HG03108 (cell line): Measurements from ENCODE around the gene SLC10A3.

Source experiments
- ATAC-seq: cut with Tn5 transposase; IDR thresholded peaks from one replicate; pipeline ENCODE4 v1.9.1; 2021; ENCODE audit warnings: moderate library complexity; ENCODE audit not compliant: unreplicated experiment

The SLC10A3 gene

DNA sequence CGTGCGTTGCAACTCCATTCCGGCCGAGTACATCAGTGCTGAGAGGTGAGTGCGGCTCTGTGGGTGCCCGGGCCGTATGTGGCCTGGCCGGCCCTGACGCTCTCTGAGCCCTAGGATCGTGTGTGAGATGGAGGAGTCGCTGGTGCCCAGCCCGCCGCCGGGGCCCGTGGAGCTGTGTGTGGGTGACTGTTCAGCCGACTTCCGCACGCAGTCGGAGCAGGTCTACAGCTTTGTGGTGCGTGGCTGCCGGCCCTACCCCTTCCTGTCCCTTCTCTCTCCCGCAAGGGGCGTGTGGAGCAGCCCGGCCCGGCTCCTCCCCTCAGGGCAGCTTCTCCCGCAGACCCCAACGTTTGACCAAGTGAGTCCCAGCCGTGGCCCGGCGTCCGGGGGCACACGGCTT, 24.4 kb downstream of the SLC10A3 start:
- no peak for ATAC-seq

- ATAC-seq = no peak
Measured at GRCh38 chrX:154465601-154466000, 24.8 kb downstream of the SLC10A3 start.

DNA sequence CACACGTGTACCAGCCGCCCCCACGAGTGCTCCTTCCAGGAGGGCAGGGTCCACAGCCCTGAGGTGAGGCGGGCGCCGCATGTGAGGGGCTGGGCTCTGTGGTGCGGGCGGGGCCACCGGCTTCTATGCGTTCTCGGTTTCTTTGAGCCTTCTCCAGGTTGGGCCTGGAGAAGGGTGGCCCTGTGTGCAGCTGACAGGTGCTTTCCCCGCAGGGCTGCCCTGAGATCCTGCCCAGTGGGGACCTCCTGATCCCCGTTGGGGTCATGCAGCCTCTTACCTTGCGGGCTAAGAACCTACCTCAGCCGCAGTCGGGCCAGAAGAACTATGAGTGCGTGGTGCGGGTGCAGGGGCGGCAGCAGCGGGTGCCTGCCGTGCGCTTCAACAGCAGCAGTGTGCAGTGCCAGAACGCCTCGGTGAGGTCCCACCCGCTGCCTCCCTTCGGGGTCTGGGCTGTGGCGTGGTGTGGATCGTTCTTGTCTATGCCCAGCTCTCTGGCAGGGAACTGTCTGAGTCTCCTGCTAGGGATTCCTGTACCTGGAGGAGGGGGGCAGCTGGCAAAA, 25.5 kb downstream of the SLC10A3 start:
- ATAC-seq = no peak

- ATAC-seq = no peak
Measured at GRCh38 chrX:154463611-154464220, 26.7 kb downstream of the SLC10A3 start.

- no peak for ATAC-seq
Measured at GRCh38 chrX:154462396-154462795, 28.0 kb downstream of the SLC10A3 start.

DNA sequence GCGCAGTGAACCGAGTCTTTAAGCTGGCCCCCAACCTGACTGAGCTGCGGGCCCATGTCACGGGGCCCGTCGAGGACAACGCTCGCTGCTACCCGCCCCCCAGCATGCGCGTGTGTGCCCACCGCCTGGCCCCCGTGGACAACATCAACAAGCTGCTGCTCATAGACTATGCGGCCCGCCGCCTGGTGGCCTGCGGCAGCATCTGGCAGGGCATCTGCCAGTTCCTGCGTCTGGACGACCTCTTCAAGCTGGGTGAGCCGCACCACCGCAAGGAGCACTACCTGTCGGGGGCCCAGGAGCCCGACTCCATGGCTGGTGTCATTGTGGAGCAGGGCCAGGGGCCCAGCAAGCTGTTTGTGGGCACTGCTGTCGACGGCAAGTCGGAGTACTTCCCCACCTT, 30.1 kb downstream of the SLC10A3 start:
- no peak for ATAC-seq

DNA sequence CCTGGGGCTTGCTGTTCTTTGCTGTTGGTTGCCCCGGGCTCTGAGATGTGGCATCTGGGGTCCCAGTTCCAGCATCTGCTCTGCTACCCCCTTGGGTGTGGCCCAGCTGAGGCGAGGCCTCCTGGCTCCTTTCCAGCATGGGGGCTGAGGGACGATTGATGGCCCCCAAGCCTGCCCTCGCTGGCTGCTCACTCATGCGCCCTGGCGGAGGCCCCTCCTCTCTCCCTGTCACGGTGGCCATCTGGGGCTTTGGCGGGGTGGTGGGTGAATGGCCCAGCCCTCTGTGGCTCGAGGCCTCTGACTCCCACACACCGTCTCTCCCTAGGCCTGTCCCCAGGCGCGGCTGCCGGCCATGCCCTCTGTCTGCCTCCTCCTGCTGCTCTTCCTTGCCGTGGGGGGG, 30.6 kb downstream of the SLC10A3 start:
- no peak for ATAC-seq

GRCh38 chrX:154458954-154459778, 31.3 kb downstream of the SLC10A3 start:
- ATAC-seq = no peak

DNA sequence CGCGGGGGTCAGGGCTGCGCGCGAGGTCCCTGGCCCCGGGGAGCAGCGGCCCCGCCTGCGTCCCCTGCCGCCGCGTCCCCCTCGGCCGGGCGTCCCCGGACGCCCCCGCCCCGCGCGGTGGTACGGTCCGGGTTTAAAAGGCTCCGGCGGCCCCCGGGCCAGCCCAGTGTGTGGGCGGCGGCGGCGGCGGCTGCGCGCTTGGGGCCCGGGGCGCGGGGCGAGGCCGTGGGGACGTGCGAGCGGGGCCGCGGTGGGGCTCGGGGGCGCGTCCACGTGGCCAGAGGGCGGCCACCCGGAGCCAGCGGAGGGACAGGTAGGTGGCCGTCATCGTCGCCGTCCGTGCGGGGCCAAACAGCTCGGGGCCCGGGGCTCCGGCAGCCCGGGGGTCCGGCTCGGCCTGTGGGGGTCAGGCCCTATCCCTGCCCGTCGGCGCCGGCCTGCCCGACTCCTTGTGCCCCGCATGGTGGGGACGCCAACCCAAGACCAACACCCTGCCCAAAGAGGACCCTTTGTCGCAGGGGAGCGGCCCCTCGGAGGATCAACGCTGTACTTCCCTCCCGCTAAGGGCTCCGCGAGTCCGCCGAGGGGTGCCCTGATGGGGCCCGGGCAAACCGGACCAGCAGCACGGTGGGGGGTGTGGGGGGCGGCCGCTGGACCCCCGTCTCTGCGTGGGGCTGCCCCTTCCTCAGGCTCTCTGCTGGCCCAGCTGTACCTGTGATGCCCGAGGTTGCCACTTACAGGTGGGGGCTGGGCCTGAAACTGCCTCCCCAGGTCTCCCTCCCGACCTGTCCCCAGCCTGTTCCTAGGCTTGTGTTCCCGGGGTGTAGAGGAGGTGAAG, 32.1 kb downstream of the SLC10A3 start, which contains the start of gene PLXNA3:
PLXNA3 (plus strand) TSS at position 166 of the 838 bp plus-strand sequence. CDS start 1,903 bp downstream, outside the sequence.
- peak; percentile 48 for ATAC-seq

DNA sequence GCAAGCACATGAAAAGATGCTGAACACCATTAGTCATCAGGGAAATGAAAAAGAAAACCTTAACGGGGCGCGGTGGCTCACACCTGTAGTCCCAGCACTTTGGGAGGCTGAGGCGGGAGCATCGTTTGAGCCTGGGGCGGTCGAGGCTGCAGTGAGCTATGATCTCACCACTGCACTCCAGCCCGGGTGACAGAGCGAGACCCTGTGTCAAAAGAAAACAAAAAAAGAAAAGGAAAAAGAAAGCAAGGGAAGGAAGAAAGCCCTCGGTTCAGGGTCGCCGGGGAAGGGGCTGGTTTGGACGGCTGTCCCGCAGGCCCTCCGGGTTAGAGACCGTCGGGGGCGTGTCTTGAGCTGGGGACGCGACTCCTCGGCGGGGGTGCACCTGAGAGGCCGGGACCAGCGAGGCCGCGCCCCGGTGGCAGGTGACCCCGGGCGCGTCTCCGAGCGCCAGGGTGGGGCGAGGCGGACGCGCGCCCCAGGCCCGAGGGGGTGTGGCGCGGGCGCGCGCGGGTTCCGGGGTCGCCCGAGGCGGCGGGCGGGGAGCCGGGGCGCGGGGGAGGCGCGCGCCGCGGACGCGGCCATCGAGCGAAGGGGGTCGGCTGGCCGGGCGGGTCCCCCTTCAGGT, 32.8 kb downstream of the SLC10A3 start:
- peak; percentile 50 for ATAC-seq

- ATAC-seq = no peak
Measured at GRCh38 chrX:154452823-154453222, 37.6 kb downstream of the SLC10A3 start.

GRCh38 chrX:154450312-154450711, 40.1 kb downstream of the SLC10A3 start:
- no peak for ATAC-seq

- ATAC-seq = no peak
Measured at GRCh38 chrX:154449618-154450017, 40.8 kb downstream of the SLC10A3 start.

DNA sequence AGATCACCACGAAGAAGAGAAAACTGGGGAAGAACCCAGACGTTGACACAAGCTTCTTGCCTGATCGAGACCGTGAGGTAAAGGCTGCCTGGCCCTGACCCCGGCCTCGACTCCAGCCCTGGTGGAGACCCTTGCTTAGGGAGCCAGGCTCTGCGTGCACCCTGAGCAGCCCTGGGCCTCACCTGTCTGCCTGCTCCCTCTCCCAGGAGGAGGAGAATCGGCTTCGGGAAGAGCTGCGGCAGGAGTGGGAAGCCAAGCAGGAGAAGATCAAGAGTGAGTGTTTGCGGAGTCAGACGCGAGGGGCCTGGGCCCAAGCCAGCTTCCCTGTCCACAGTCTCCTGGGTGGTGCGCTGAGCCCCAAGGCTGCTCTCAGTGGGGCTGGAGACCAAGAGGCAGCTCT, 41.9 kb downstream of the SLC10A3 start:
- no peak for ATAC-seq

DNA sequence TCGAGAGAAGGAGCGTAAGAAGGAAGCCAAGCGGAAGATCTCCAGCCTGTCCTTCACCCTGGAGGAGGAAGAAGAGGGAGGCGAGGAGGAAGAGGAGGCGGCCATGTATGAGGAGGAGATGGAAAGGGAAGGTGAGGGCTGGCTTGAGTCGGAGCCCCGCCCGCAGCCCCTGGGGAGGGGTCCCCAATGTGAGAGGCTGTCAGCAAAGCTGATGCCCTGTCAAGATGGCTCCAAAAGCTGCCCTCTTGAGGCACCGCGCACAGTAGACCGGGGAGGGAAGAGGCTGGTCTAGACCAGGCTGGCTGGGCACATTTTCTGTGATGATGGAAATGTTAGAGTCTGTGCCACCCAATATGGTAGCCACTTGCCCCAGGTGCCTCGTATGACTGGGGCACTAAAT, 44.0 kb downstream of the SLC10A3 start:
- ATAC-seq = no peak

DNA sequence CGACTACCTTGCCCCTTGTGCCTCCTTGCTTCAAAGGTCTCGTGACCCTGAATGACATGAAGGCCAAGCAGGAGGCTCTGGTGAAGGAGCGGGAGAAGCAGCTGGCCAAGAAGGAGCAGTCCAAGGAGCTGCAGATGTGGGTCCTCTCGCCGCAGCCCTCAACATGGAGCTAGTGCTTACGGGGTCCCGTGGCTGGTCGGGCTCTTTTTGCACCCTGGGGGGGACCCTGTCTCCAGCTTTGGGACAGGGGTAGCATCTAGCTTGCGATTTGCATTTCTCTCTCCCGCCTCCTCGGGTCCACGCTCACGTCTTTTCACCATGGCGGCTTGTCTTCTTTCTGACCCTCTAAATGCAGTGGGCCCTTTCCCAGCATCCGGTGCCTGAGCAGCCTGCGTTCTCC, 44.7 kb downstream of the SLC10A3 start:
- no peak for ATAC-seq

DNA sequence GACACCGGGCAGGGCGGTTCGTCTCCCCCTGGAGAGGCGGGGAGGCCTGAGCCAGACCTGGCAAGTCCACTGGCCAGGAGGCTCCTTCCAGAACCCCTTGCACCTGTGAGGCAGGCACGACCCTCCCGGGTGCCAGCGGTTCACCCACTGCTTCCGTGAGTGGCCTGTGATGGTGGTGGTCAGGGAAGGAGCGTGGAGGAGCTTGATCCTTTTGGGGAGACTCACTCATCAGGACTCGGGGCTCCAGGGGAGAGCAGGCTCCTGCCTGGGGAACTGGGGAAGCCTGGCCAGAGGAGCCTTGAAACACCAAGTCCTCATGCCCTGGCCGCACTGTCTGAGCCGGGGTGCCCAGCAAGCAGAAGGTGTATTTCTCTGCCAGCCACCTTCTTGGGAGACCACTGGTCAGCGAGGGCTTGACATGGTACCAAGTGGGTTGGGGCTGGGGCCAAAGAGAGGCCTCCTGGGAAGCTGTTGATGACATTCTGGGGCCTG, 45.6 kb downstream of the SLC10A3 start:
- no peak for ATAC-seq

DNA sequence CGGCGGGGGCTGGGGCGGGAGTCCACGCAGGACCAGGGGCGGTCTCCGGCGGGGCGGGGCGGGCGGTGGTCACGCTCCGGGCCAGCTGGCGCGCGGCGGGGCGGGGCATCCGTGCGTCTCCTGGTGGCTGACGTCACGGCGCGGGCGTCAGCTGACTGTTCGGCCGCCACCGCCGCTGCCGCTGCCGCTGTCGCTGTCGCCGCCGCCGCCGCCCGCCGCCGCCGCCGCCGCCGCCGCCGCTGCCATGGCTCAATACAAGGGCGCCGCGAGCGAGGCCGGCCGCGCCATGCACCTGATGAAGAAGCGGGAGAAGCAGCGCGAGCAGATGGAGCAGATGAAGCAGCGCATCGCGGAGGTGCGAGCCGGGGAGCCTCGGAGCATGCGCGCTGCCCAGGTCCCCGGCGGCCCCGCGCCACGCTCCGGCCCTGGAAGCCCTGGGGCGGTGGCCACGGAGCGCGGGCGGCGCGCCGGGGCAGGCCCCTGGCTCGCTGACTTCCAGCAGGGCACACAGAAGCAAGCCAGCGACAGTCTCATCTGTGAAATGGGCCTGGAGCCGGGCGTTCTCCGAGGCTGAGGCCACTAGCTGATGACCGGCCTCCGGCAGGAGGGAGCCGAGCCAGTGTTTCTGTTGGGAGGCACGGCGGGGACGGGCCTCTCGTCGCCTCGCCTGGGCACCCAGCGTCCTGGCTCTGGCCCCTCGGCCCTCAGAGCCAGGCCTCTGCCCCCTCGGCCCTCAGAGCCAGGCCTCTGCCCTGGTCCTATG, 46.3 kb downstream of the SLC10A3 start, which contains the start of gene FAM50A:
FAM50A (plus strand) TSS at position 150 of the 763 bp plus-strand sequence; CDS start at position 245, 95 bp downstream.
- peak; percentile 77 for ATAC-seq

DNA sequence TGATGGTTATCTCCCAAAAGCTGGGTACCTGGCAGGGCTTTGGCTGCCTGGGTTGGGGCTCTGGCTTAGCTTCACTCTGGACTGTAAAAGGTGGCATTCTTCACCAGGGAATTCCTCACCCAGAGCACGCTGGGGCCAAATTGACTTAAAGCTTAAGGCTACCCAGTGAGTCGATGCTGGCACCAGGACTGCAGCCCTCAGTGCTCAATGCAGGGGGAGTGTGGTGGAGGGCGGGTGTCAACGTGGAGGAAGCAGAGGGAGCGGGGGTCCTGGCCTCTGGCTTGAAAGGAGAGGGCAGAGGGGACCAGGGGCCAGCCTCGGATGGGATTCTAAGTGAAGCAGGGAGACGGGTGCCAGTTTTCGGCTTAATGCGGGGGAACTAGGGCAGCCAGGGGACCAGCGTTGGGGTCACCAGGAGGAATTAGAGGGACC, 46.9 kb downstream of the SLC10A3 start:
- no peak for ATAC-seq
